C4-2B (cell line): Measurements from ENCODE around the gene WSCD1.

Source experiments
- CTCF ChIP-seq: fragments of 450-650 bp; conservative IDR thresholded peaks from 2 replicates; pipeline ENCODE4 v1.5.1; 2017; ENCODE audit warnings: mild to moderate bottlenecking
- ZFX ChIP-seq: fragments of 450-650 bp; IDR thresholded peaks from 2 replicates; pipeline ENCODE4 v1.6.1; 2017

- TF ChIP-seq CTCF (no peak), ZFX (no peak)
Measured at GRCh38 chr17:6090253-6090652, 20.1 kb downstream of the WSCD1 start.
